ENCODE measurements around the gene WFDC10A. TPM values are rescaled to one million over a fixed set of nuclear protein-coding genes. Genes with fewer than 3 reads are reported as not detected.

Gene WFDC10A
- polyA plus RNA-seq, 3 donors from 2014 or later: not detected

DNA sequence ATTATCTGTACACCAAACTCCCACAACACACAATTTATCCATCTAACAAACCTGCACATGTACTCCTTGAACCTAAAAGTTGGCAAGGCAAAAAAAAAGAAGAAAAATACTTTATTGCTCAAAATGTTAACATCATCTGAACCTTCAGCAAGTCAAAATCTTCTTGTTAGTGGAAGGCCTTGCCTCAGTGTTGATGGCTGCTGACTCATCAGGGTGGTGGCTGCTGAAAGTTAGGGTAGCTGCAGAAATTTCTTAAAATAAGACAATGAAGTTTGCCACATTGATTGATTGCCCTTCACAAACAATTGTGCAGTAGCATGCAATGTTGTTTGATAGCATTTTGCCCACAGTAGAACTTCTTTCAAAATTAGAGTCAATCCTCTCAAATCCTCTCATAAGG lies 43.2 kb downstream of the WFDC10A start:
- peaks cover 0 to 2% (median 0%) of the 10 kb centered on the region in 3 donors for H3K36me3 Mint-ChIP-seq
- H3K9me3 Mint-ChIP-seq: peaks cover 0 to 7% (median 2%) of the 10 kb centered on the region in 6 donors
- H3K27me3 Mint-ChIP-seq (ENCODE audit: low read depth in 3 of 3): peaks cover 10 to 11% (median 10%) of the 10 kb centered on the region in 3 donors
- no peak overlapping the region for H3K27ac Mint-ChIP-seq
- no peaks in the 10 kb centered on the region for H3K4me1 Mint-ChIP-seq
- H3K4me3 Mint-ChIP-seq: no peak overlapping the region
- no peak for DNase-seq

GRCh38 chr20:45679650-45680049 lies 50.1 kb downstream of the WFDC10A start:
- DNase-seq: no peak
- Mint-ChIP-seq H3K4me1 (no peaks in the 10 kb centered on the region), H3K36me3 (peaks cover 3 to 6% (median 5%) of the 10 kb centered on the region in 3 donors), H3K4me3 (no peak overlapping the region), H3K9me3 (peaks cover 11 to 31% (median 21%) of the 10 kb centered on the region in 6 donors), H3K27me3 (ENCODE audit: low read depth in 3 of 3) (peaks cover 7 to 21% (median 11%) of the 10 kb centered on the region in 3 donors), H3K27ac (no peak overlapping the region)

Other genes with a start within 250 kb of the WFDC10A start
- 10 to 100 TPM; 11.0 to 24.5 (median 18.0) TPM for gene DBNDD2, start 221.4 kb upstream of the WFDC10A start, polyA plus RNA-seq
- 100 to 1,000 TPM; 105 to 190 (median 164) TPM for gene PIGT, start 213.6 kb upstream of the WFDC10A start, polyA plus RNA-seq
- gene WFDC2, start 160.0 kb upstream of the WFDC10A start, polyA plus RNA-seq: not detected
- not detected for gene SPINT3, start 114.1 kb upstream of the WFDC10A start, polyA plus RNA-seq
- gene WFDC6, start 90.3 kb upstream of the WFDC10A start, polyA plus RNA-seq: not detected
- not detected for gene EPPIN, start 82.3 kb upstream of the WFDC10A start, polyA plus RNA-seq
- gene WFDC8, start 50.5 kb upstream of the WFDC10A start, polyA plus RNA-seq: not detected
- not detected for gene WFDC9, start 1.5 kb downstream of the WFDC10A start, polyA plus RNA-seq
- not detected for gene WFDC11, start 40.5 kb downstream of the WFDC10A start, polyA plus RNA-seq
- gene WFDC13, start 72.3 kb downstream of the WFDC10A start, polyA plus RNA-seq: not detected
- gene WFDC10B, start 75.3 kb downstream of the WFDC10A start, polyA plus RNA-seq: not detected
- not detected for gene SPINT4, start 92.6 kb downstream of the WFDC10A start, polyA plus RNA-seq
- gene WFDC3, start 162.1 kb downstream of the WFDC10A start, polyA plus RNA-seq: not detected
- gene DNTTIP1, start 162.2 kb downstream of the WFDC10A start, polyA plus RNA-seq: 10 to 100 TPM; 31.2 to 33.2 (median 31.5) TPM
- 1 to 10 TPM in 2 of 3 donors, not detected in 1; 1.9 to 2.0 TPM for gene UBE2C, start 182.9 kb downstream of the WFDC10A start, polyA plus RNA-seq
- under 1 TPM in 1 of 3 donors, not detected in 2; 0.77 TPM for gene TNNC2, start 197.6 kb downstream of the WFDC10A start, polyA plus RNA-seq
- gene SNX21, start 204.1 kb downstream of the WFDC10A start, polyA plus RNA-seq: 1 to 10 TPM; 1.6 to 2.5 (median 2.2) TPM
- 10 to 100 TPM; 46.9 to 83.7 (median 50.2) TPM for gene ACOT8, start 227.7 kb downstream of the WFDC10A start, polyA plus RNA-seq
- 1 to 10 TPM in 2 of 3 donors, not detected in 1; 1.2 to 3.1 TPM for gene ZSWIM3, start 227.9 kb downstream of the WFDC10A start, polyA plus RNA-seq